Frontal cortex (tissue), 4 donors: ENCODE measurements around the gene RASSF4. TPM values are rescaled to one million over a fixed set of nuclear protein-coding genes. Genes with fewer than 3 reads are reported as not detected.

Experiments
- DNase-seq, 2 donors: peaks; one replicate each; pipeline ENCODE4 v3.0.0; 2012; ENCODE audit warnings: low spot score in 2 of 2
- FAIRE-seq: peaks from 2 replicates; lab custom pipeline; 2012; peaks lifted over from hg19 to GRCh38; lab: Jason Lieb, UNC
- total RNA-seq: library from RNA; depleted of rRNA; stranded (reverse); fragments of >200 nt; gene quantifications from one replicate; pipeline ENCODE4 v1.2.3, GENCODE V29; 2014
- donor health status: control.
- donor health status: control.
- donor health status: control.

Gene RASSF4
- total RNA-seq, 1 donor from 2014 or later, result 8.6 TPM

DNA sequence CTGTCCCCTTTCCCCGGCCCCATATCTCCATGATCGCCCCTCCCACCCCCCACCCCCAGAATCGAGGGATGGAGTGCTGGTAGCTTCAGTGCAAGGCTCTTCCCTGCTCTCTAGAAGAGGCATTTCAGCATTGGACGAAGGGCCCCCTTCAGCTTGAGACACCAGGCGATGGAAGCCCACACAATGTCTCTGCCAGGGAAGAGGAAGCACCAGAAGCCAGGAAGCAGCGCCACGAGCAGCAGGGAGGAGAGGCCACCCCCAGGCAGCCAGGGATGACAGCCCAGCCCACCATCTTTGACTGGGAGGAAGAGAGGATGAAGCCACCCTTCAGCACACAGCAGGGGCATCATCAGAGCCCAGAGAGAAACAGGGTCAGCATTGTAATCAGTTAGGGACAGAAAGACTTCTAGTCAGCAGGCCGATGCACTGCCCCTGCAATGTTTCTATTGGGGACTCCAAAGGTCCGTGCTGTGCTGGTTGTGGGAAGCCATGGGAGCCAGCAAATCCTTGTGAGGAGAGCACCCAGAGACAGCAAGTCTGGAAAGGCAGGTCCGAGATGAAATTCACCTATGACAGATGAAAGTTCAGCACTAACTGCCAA lies 32.8 kb upstream of the RASSF4 start:
- FAIRE-seq (no peak), DNase-seq (no peak)

DNA sequence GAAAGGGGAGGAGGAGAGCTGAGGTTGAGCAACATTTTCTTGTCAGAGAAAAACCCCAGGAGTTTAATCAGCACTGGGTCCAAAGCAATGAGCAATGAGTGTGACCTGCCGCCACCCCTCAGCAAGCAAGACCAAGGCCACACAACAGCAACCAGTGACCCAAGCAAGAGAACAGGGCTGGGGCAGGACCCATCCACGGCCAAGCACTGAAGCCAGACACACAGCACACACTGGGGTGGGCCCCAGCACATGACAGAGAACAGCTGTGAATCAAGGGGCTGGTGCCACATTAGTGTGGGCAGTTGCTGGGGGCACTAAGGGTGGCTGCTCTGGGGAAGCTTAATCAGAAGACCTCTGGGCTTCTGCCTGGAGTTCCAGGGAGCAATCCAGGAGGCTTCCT lies 32.2 kb upstream of the RASSF4 start:
- no peak for DNase-seq

DNA sequence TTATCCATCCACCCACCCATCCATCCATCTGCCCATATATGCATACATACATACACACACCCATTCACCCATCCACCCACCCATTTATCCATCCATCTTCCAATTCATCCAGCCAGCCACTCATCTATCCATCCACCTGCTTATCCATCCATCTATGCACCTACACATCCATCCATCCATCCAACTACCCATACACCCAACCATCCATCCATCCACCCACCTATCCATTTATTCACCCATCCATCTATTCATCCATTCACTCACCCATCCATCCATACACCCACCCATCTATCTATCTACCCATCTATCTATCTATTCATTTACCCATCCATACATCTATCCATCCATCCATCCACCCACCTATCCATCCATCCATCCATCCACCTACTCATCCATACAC lies 31.1 kb upstream of the RASSF4 start:
- FAIRE-seq, result no peak
- DNase-seq, result no peak

More for the DNA sequence above, 32.2 kb upstream of the RASSF4 start:
- no peak for FAIRE-seq

DNA sequence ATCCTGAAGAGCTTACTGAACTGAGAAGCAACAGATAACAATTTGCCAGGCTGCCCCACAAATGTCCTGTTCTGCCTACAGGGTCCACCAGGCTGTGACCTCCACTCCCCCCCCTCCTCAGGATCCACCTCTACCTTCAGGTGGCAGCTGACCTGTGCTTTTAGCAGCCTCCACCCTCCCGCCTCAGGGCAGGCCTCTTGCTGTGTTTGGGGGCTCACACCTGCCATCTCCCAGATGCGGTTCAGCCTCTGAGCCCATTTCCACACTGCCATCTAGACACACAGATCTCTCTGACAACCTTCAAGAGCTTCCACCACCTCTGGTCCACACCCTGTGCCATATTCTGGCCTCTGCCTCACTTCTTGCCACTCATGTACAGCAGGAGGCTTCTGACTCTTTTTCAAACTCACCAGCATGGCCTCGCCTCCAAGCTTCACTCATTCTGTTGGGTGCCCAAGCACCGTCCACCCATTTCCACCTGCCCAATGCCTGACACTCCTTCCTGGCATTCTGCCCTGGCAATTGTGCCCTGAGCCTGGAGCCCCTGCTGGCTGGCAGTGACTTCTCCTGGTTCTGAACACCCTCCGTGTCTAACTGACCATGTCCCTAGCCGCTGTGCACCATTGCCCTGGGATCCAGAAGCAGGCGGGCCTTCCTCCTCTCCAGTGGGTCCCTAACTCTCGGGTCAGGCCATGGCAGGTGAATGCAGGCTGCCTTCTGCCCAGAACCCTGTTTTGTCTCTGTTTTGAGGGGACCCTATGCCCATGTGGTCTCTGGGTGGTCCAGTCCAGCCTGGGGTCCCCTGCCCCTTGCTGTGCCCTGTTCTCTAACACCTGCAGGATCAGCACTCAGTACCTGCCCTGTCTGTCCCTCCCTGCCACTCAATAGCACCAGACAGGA lies 30.0 kb upstream of the RASSF4 start:
- no peak for DNase-seq
- FAIRE-seq, result no peak

DNA sequence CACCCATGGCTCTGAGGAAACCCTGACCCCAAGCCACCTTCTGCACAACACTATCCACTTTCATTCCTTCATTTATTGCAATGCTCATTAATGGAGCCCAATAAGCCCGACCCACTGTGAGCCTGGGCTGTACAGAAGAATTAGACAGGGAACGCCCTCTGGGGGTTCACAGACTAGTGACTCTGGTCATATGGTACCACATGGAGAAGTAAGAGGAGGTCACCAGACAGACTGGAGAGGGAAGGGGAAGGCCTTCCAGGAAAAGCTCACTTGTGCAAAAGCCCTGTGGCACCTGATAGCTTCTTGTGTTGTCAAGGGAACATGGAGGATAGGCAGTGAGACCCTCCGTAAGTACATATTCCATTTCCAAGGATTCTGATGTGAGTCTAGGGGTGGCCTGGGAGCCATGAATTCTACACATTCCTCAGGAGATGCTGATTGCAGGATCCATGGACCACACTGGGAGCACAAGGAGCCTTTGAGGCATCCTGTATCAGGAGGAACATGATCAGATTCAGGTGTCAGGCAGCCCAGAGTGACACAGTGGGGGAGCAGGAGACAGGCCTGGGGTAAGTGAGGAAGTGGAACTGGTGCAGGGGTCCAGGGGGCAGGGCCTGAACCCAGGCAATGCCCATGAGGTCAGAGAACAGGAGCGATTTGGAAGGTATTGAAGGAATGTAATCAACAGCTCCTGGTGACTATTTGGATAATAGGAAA lies 28.5 kb upstream of the RASSF4 start:
- no peak for DNase-seq
- FAIRE-seq, result no peak

DNA sequence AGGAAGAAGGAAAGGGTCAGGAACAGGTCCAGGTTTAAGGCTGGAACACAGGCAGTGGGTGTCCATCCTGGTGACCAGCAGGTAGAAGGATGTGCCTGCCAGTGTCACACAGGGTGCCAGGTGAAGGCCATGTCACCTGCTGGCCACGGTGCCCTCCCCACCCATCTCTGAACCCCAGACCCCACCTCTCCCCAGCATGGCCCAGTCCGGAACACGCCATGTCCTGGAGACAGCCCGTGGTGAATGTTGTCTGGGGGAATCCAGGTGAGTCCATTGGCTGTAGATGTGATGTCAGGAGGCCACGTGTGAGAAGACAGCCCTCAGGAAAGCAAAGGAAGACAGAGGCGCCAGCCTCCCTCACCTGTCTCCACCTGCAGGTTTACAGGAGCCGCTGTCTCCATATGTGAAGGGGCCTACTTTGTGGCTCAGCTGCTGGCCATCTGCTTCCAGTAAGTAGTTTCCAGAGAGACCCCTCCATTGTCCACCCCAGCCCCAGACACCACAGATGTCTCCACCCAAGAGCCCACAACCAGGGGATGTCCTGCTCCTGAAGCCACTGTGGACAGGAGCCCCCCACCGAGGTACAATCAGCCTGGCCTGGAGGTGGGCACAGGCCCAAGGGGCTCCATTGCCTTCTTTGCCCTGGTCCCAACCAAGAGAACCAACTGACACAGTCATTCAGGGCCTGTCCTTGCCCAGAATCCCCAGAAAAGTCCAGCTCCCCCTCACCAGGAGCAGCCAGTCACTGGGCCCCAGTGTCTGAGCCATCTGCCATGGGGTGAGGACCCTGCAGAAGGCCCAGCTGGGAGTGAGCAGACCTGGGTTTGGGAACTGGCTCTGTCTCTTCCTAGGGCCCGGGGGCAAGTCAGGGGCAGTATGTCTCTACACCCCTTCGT lies 27.7 kb upstream of the RASSF4 start:
- DNase-seq (no peak), FAIRE-seq (no peak)

DNA sequence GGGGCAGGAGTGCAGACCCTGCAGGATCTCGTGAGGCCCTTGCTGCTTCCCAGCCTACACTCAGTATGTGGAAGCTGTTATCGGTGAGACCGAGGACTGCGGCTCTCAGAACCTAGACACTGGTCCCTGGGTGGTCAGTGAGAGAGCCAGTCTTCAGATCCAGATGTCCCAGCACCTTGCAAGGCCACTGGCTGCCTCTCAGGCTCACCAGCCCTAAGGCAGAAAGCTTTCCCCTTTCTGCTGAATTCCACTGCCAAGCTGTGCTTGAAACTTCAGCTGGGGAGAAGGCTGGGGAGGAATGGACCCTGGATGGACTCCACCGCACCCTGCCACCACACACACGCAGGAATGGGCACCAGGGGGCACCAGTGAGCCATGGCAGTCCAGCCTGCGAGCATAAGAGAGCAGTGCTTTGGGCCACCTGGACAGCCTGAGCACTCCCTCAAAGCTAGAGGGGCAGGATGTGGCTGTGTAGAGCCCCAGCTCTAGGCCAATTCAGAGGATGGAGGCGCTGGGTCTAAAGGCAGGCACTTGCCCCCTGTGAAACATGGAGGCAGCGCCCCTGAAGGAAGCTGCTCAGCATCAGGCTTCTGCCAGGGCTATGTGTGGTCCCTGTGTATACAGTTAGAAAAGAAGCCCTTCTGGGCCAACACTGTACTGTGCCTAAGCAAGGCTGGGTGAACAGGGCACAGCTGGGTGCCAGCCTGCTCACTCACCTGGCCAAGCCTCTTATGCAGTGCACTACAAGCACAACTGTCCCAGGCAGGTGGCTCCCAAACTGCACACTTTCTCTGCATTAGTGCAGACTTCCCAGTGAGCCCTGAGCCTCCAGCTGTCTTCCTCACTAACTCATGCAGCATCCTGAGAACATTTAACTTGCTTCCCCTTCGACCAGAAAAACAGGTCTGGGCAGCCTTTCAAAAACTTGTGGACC lies 26.8 kb upstream of the RASSF4 start:
- FAIRE-seq, result no peak
- DNase-seq, result peak; percentile 53 to 73

DNA sequence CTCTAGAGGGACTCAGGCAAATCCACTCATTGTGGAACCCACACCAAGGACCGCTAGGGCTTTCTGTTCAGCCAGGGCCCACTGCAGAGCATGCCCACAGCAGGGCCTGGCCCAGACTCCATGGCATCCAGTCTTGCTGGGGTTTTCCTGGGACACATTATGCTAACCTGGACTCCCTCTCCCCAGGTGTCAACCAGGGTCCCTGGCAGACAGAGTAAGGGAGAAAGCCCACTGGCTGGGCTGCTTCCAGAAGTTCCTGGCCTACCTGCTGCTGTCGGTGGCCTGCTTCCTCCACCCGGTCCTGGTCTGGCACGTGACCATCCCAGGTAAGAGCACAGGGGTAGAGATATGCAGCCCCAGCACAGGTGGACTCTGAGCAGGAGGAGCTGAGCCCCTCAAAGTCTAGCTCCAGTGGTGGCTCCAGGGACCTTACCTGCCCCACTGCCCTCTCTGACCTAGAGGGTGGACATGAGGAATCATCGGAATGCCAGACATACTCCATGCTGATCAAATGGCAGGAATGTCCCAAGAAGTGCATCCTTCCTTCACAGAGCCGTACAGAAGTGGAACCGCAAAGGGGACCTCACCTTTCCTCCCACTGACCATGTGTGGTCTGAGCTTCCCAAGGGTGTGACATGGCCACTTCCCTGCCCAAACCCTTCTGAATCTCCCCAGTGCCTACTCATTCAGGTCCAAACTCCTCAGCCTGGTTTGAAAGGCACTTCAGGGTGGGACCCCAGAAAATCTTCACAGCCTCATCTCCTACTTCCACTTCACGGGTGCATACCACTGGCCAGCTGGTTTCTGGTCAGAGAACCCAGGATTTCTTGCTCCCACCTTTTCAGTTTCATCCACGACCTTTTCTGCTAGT lies 25.9 kb upstream of the RASSF4 start:
- no peak for FAIRE-seq
- no peak for DNase-seq

DNA sequence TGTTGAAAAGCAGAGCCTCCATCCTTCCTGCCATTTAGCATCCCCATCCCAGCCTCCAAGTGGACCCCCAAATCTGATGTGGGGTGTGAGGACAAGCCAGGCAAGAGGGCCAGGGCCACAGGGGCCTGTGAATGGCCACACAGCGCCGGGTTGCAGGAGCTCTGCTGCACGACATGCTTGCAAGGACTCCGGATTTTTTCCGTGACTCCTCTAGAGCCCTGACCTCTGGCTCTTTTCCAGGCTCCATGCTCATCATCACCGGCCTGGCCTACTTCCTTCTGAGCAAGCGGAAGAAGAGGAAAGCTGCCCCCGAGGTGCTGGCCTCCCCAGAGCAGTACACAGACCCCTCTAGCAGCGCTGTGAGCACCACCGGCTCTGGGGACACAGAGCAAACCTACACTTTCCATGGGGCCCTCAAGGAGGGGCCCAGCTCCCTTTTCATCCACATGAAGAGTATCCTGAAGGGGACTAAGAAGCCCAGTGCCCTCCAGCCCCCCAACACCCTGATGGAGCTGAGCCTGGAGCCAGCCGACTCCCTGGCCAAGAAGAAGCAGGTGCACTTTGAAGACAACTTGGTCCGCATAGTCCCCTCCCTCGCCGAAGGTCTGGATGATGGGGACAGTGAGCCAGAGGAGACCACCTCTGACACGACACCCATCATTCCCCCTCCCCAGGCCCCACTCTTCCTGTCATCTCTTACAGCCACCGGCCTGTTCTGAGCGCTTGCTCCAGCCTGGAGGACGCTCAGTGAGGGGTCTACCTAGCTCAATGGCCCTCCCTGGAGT lies 25.0 kb upstream of the RASSF4 start:
- no peak for DNase-seq
- FAIRE-seq, result no peak

DNA sequence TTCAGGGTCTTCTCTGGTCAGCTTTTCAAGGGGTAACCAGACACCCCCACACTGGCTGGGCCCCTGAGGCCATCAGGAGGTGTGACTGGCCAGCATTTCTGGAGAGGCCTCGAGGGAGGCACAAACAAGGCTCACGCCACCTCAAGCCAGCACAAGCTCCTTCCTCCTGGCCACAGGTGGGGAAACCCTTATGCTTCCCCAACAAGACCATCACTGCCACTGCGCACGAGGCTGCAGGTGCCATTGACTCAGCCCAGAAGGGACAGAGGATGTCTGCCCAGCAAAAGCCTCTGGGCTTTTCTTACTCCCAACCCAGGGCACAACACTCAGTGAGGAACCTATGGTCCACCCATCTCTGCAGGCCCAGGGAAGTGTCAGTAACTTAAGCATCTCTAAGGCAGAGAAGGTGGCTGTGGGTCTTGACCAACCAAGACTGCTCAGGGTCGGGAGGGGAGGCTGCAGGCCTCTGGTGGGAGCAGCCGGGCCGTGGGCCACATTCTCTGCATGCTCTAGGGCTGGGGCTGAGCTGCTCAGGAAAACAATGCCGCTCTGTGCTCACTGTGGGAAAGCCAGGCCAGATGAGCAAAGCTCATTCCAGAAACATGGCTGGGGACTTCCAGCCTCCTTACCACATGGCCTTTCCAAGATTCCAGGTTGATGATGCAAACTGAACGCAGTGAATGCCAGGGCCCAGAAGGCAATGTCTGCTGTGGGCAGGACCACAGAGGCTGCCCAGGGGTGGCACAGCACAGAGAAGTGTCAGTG lies 24.2 kb upstream of the RASSF4 start:
- DNase-seq, result peak in 1 of 2 donors; percentile 37
- no peak for FAIRE-seq

DNA sequence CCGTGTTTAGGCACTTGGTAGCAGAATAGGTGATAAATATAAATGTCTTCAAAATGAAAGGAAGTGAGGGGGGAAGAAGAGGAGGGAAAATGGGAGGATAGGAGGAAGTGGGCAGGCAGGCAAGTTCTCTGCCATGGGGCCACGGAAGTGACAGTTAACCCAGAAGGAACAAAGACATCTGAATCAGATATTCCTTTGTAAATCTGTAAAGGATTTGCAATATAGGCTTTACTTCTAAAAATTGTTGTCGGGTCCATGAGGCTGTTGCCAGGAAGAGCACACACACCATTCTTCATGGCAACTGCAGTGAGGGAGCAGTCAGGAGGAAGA lies 23.7 kb upstream of the RASSF4 start:
- FAIRE-seq (no peak), DNase-seq (no peak)

DNA sequence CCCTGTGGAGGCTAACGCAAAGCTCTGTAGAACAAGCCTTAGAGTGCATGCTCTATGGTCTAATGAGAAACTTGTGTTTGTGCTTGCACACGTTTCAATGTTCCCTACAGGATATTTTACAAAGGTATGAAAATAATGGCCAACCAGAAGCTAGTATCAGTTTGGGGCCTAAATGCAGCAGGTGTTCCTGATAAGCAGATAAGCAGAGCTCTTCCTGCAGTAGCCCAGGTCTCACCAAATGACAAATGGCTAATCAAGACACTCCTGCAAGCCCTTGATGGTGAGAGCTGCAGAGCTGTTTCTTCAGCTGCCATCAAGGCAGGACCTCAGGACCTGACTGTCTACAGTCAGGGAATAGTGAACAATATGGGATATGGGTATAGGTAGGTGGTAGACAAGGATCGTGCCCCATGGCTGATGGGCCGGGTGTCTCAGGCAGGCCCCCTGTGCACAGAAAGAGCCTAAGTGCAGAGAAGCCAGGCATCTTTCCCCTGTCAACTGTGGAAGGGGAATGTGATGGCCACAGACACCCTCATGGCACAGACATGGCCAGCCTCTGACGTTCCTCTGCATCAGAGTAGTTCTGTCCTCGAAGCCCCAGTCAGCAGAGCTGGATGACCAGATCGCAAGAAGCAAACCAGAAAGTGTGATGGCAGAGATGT lies 23.2 kb upstream of the RASSF4 start:
- DNase-seq, result no peak
- FAIRE-seq, result no peak

DNA sequence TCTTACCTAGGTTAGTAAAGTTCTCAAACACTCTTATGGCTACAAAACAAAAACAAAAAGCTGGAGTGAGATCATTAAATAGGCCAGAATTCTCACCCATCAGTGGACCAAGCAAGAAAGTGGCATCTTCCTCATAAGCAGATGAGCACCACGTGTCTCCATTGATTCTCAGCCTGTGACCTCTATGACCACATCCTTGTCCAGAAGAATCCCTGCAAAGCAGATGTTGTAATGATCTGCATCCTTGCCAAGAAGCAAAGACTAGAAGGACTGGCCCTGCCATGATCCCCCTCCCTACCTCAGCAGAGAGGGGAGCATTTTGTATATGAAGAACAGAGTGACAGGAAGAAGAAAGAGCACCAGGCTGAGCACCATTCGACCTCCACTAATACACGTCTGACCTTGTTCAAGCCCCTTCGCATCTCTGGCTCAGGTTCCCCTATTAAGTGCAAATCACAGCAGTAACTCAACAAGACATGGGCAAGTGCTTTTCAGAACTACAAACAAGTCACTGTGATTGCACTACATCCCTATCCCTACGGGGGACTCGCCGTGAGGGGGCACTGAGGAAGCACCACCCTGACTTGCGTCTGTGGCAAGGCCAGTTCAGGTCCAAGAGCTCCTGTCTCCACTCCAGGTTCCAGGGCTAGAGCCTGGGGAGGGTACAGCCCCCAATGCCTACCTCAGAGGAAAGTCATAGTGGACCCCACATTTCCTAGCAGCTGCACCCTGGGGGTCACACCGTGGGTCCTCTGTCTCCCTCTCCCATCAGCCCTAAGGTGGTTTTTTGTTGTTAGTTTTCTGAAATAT lies 22.2 kb upstream of the RASSF4 start:
- no peak for FAIRE-seq
- no peak for DNase-seq

DNA sequence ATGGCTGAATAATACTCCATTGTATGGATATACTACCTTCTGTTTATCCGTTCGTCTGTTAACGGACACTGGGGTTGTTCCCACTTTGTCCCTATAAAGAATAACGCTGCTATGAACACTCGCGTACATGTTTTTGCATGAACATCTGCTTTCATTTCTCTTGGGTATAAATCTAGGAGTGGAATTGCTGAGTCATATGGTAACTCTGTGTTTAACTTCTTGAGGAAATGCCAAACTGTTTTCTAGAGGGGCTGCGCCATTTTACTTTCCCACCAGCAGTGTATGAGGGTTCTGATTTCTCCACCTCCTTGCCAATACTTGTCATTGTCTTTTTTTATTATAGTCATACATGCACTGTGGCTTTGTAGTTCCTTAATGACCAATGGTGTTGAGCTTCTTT lies 20.6 kb upstream of the RASSF4 start:
- DNase-seq, result no peak
- FAIRE-seq, result no peak

DNA sequence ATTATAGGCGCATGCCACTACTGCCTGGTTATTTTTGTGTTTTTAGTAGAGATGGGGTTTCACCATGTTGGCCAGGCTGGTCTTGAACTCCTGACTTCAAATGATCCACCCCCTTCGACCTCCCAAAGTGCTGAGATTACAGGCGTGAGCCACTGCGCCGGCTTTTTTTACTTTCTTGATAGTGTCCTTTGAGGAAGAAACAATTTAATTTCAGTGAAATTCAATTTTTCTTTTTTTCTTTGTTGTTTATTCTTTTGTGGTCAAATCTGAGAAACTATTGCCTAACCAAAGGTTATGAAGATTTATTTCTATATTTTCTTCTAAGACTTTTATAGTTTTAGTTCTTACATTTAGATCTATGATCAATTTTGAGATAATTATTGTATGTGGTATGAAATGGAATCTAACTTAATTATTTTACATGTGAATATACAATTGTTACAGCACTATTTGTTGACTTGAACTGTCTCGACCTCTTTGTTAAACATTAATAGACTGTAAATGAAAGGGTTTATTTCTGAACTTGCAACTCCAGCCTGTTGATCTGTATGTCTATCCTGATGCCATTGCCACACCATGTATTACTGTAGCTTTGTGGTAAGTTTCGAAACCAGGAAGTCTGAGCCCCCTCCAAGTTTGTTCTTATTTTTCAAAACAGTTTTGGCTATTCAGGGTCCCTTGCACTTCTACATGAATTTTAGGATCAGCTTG lies 19.8 kb upstream of the RASSF4 start:
- no peak for DNase-seq
- peak; percentile 50 for FAIRE-seq
